LNCaP clone FGC (cell line): ENCODE measurements around the gene CFP.
A peak's percentile ranks its signal among the peaks of the same experiment; 100 is the strongest.

ENCODE experiments used
- DNase-seq: peaks from one replicate; pipeline ENCODE4 v3.0.0-alpha.2; 2011; ENCODE audit warnings: low read depth
- H3K4me3 ChIP-seq: 2 replicates; pipeline ENCODE4 v1.5.1; 2011; ENCODE audit warnings: mild to moderate bottlenecking, low read depth, low read length, control low read depth
- CTCF ChIP-seq: IDR thresholded peaks from 2 replicates; pipeline ENCODE4 v1.5.1; 2012; ENCODE audit warnings: mild to moderate bottlenecking; ENCODE audit not compliant: control insufficient read depth, insufficient read depth; ENCODE audit errors: extremely low read depth

The CFP gene

GRCh38 chrX:47659421-47659726, 29.6 kb upstream of the CFP start:
- DNase-seq = no peak
- peak overlapping the region; percentile 76 for H3K4me3 ChIP-seq
- no peak for TF ChIP-seq CTCF

DNA sequence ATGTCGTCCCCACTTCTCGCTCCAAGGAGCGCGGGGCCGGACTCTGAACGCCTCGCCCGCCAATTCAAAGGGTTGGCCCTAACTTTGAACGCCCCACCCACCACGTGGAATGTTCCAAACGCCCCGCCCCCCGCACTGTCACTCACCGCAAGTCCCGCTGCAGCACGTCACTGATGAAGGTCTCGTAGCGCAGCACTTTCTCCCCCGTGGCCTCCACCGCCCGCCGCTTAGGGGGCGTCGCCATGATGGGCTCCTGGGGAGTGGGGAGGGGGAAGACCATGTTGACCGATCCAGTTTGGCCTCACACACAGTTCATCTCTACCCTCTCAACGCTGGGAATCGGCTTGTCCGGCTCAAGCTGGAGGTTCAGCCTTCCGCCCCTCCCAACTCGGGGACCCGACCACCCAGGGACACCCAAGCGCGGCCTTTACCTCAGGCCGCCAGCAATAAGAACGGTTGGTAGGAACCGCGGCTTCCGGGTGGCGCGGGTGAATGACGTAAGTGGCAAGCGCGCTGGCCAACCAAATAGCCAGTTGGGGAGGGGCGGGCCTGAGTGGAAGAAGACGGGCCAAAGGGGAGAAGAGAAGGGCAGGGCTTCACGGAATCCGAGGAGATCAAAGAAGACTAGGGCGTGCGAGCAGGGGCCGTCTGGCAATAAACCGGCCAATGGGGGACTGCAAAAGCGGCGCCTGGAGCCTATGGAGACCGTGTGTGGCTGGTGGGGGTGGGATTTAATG, 29.1 kb upstream of the CFP start, which contains the start of gene UXT:
Gene UXT, minus strand, starts transcription at position 497 of the 737 bp plus-strand sequence. Its CDS starts 253 bp downstream, at position 244.
- TF ChIP-seq CTCF = no peak
- H3K4me3 ChIP-seq = peak within 1 kb of the TSS; percentile 76
- peak; percentile 81 for DNase-seq

- DNase-seq = no peak
- no peak for TF ChIP-seq CTCF
- H3K4me3 ChIP-seq = peak overlapping the region; percentile 76
Measured at GRCh38 chrX:47658301-47658683, 28.6 kb upstream of the CFP start.

GRCh38 chrX:47651043-47651905, 21.5 kb upstream of the CFP start:
- H3K4me3 ChIP-seq = peak overlapping the region; percentile 54
- DNase-seq = no peak
- TF ChIP-seq CTCF = no peak

GRCh38 chrX:47650164-47651042, 20.7 kb upstream of the CFP start, which contains the start of gene ELK1:
Gene ELK1, minus strand, starts transcription at chrX:47650563. Its CDS starts 9,122 bp downstream, at chrX:47641441.
- no peak for TF ChIP-seq CTCF
- peak; percentile 95 for DNase-seq
- H3K4me3 ChIP-seq = peak within 1 kb of the TSS; percentile 76

DNA sequence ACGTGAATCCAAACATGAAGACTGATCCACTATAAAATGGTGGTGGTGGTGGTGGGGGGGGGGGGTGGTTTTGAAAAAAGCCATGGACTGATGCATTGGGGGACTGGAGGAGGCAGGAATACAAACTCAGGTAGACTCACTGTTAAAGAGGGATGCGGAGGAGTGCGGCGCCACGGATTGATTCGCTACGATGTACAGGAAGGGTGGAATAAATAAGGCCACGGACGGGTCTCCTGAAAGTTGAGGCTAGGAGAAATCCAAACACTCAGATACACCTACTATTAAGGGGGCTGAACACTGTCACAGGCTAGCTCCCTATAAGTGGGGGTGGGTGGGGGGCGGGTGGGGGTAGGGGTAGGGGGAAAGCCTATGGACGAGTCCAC, 20.0 kb upstream of the CFP start:
- H3K4me3 ChIP-seq = peak overlapping the region; percentile 76
- no peak for DNase-seq
- TF ChIP-seq CTCF = no peak
